ENCODE measurements around the gene FAM180A.
"Not testable (repeated sequence)": the region's sequence is repeated elsewhere in the genome, so short reads cannot be mapped to it uniquely, and the experiment has no call there.

Gene FAM180A

DNA sequence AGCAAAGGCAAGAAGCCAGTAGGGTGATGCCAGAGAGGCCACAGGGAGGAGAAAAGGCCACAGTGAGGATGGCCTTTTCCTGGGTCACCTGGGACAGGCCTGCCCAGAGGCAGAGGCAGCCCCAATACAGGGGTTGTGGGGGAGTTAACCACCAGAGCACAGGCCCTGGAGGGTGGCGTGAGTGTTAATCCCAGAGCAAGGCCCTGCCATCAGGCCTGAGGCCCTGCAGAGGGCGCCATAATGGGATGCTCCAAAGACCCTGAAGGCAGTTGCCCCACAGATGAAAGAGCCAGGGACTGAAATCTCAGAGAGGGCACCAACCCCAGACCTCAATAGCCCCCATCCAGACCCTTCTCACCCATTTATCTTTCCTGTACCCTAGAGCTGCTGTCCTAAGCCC, 44.5 kb downstream of the FAM180A start:
- in situ Hi-C loops (cut with MboI; ENCODE audit: low pct_unique_long_range_greater_than_20kb, low sequenced_read_pairs): no loop called here
- DNase-seq: no peak

DNA sequence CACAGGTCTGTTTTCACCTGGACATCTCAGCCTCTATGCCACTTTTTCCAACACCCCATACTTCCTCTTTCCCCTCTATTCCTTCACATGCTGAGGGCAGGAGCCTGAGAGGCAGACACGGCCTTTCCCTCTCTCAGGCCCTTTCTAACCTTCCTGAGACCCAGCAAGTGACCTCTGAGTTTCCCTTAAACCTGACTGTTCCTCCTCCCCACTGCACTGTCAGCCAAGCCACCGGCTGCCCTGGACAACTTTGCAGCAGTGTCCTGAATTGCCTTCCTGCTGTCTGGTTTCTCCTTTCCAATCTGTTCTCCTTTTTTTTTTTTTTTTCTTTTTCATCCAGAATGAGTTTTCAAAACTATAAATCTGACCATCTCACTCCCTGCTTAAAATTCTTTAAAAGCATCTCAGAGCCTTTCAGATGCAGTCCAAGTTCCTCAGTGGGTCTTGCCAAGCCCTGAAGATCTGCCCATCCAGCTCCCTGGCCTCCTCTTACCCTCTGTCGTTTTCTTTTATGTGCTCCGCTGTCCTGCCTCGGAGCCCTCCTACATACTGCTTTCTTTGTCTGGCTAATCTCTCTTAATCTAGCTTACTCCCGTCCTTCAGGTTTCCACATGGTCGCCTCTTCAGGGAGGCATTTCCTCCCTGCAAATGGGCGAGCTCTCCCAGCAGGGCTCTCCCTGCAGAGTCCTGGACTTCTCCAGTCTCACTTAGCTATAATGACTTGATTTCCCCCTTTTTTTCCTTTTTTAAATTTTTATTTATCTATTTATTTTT, 51.1 kb downstream of the FAM180A start:
- peak; percentile 40 for DNase-seq
- in situ Hi-C loops (cut with MboI; ENCODE audit: low pct_unique_long_range_greater_than_20kb, low sequenced_read_pairs): no loop called here

DNA sequence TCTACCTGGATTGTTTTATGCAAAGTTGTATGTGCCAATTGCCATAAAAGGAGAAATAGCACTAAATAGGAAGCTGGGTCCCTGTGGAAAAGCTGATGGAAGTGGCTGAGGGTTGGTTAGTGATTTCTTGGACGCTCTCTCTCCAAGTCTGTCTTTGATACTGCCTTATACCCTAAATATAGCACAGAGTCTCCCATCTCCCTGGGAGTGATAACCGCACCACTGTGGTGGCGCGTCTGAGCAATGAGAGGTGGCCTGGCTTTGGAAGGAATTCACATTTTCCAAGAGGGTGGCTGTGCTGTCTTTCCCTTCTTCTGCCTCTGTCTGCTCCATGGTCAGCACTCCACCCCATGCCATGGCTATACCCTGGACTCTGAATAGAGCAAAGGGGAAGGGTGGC, 55.1 kb downstream of the FAM180A start:
- in situ Hi-C loops (cut with MboI; ENCODE audit: low pct_unique_long_range_greater_than_20kb, low sequenced_read_pairs): no loop called here
- no peak for DNase-seq

DNA sequence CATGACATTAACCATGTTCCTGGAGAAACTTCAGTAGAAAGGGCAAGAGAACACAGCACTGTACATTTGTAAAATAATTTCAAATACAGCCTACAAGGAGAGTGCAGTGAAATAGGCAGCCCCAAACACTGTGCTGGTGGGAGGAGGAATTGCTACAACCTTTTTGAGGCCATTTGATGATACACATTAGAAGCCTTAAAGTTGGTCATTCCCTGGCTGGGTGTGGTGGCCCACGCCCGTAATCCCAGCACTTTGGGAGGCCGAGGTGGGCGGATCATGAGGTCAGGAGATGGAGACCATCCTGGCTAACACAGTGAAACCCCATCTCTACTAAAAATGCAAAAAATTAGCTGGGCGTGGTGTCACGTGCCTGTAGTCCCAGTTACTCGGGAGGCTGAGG, 56.0 kb downstream of the FAM180A start:
- DNase-seq; in situ Hi-C loops (cut with MboI; ENCODE audit: low pct_unique_long_range_greater_than_20kb, low sequenced_read_pairs): not testable (repeated sequence)

DNA sequence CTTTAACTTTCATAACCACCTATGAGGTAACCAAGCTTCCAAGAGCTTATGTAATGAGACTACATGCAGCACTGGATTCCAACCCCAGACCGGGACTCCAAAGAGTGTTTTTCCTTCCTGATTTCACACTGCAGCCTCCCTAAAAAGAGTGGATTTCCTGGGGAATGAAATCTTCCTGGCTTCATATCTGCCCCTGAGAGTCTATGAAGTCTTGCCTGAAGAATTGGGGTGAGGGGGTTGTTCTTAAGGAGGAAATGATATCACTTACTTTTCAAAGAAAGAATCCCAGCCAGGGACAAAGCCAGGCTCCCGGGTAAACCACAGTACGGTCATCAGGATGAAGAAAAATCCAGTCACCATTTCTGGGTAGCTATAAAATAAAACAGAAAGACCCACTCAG, 56.6 kb downstream of the FAM180A start:
- DNase-seq: no peak
- in situ Hi-C loops (cut with MboI; ENCODE audit: low pct_unique_long_range_greater_than_20kb, low sequenced_read_pairs): no loop called here

DNA sequence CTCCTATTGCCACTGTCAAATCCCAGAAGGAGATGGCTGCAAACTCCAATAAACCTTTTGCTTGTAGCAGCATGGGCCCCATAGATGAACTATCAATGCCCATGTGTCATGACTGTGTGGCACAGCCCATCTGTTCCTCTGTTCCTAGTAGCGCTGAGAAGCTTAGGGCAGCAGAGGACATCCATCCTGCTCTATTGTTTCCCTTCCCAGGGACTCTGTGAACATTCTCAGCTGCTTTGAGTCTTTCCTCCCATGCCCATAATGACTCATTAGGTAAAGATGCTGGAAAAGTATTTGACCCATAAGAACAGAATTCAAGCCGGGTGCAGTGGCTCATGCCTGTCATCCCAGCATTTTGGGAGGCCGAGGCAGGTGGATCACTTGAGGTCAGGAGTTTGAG, 58.0 kb downstream of the FAM180A start:
- in situ Hi-C loops (cut with MboI; ENCODE audit: low pct_unique_long_range_greater_than_20kb, low sequenced_read_pairs): no loop called here
- no peak for DNase-seq

DNA sequence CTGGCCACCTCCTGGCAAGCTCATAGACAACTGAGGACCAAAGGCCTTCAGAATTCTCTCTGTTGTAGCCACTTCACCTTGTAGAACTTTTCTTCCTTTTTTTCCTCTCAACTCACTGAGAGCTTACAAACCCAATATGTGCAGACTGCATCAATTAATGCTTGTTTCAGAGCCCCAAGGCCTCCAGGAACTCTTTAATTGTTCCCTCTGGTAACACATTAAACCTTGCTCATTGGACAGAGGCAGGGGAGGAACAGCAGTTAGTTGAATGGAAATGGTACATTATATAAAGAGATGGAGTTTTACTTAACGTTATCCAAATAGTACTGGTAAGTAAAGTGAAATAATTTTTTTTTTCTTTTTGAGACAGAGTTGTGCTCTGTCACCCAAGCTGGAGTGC, 61.1 kb downstream of the FAM180A start:
- DNase-seq: no peak
- in situ Hi-C loops (cut with MboI; ENCODE audit: low pct_unique_long_range_greater_than_20kb, low sequenced_read_pairs): no loop called here

DNA sequence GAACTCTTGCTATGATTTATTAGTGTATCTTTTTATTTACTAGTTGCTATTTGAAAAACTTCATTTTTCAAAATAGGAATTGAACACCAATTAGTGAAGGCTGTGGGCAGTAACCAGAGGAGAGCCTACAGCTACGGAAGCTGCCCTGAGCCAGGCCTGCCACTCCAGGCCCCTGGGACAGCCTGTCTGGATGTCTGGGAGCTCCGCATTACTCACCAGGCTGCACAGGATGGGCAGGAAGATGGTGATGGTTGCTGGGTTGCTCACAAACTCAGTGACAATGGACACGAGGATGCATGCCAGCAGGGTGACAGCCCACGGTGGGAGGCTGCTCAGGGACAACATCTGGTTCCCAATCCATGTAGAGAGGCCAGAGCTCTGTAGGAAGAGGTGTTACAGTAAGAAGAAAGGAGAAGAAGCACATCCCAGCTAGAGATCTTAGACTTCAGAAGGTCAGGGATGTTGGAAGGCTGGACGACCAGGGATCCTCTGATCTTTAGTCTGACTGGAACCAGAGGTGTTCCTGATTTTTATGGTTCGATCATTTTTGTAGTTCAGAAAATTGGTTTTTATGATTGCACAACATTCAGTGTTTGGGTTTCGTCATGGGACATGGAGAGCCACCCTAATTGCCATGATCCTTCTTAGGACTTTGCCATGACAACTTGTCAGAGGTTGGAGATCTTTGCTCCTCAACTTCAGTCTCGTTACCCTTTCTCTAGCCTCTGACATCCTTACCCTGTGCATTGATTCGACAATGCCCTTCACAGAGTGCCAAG, 63.1 kb downstream of the FAM180A start:
- no peak for DNase-seq

DNA sequence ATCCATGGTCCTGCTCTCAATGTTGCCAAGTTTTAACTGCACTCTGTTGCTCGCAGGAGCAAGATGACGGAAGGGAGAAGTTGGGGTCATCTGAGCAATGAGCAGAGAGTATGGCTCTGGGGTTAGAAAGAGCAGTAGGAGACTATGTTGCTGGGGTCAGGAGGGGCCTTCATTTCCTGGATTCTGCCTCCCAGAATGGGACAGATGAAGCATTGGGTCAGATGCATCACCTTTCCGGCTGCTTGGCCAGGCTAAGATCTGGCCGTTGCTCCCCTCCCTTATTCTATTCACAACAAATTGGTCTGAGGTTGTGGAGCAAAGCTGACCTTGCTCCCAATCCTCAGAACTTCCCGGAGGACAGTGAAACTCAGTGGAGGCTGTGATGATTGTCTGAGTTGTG, 63.9 kb downstream of the FAM180A start:
- DNase-seq: no peak
- in situ Hi-C loops (cut with MboI; ENCODE audit: low pct_unique_long_range_greater_than_20kb, low sequenced_read_pairs): no loop called here

More for the DNA sequence above, 63.1 kb downstream of the FAM180A start:
- in situ Hi-C loops (cut with MboI; ENCODE audit: low pct_unique_long_range_greater_than_20kb, low sequenced_read_pairs): no loop called here

DNA sequence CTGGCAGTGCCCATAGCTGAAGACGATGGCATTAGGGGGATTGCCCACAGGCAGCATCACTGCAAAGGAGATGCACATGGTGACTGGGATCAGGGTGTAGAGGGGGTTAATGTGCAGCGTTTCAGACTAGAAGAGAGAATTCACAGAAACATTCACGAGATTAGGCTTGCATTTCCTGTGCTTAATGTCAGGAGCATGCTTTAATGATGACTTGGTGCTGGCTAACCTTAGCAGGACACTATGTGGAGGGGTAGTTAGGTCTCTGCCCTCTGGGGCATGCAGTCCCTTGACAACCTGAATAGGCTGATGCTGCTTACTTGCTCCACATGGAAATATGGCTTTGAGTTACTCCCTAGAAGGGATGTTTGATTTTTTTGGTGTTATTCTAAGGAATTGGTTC, 64.5 kb downstream of the FAM180A start:
- in situ Hi-C loops (cut with MboI; ENCODE audit: low pct_unique_long_range_greater_than_20kb, low sequenced_read_pairs): no loop called here
- DNase-seq: no peak

DNA sequence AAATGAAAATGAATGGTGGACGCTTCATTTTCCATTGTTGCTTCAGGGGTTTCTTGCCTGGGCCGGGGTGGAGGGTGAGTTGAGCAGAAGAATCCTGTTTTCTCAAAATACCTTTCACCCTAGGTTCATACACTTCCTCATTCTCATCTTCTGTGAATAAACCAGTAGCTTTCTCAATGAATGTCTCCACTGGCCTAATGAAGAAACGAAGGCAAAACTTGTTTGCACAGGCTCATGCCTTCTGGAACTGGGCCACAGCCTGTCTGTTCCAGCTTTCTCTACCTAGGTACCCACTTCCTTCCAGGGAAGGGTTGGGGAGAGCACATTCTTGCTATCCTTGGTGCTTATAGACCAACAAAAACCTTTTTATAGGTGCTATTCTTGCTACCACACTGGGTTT, 65.0 kb downstream of the FAM180A start:
- DNase-seq: no peak
- in situ Hi-C loops (cut with MboI; ENCODE audit: low pct_unique_long_range_greater_than_20kb, low sequenced_read_pairs): no loop called here

DNA sequence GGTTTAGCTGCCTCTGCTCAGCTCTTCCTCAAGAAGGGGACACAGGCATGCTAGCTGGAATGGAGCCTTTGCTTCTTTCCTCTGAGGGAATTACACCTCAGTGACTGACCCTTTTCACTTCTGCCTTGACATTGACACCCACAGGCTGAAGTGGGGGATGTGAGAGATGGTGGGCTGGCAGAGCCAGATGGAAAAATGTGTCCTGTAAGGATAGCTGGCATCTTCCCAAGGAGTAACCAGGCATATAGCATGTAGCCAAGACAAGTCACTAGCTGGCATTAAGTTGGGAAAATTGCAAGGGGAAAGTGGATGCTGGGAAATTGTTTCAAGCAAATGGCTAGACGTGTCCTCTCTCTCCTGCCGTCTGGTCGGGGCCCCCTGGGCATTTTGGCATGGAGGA, 66.4 kb downstream of the FAM180A start:
- in situ Hi-C loops (cut with MboI; ENCODE audit: low pct_unique_long_range_greater_than_20kb, low sequenced_read_pairs): no loop called here
- DNase-seq: no peak

DNA sequence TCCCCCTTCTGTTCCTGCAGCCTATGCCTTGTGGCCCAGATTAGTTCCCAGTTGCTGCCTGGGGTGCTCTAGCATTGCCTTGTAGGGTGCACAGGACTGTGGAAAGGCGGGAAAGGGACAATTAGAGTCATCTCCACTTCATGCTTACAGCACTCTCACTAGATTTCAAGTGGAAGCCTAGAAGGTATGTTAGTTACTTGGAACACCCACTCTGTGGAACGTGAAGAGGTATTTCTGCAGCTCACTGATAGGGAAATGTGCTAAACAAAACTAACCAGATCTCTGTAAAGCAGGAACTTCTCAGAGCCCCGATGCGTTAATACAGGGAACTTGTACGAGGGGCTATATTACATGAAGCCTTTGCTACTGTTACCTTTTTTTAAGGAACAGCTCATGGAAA, 66.9 kb downstream of the FAM180A start:
- no peak for DNase-seq
- in situ Hi-C loops (cut with MboI; ENCODE audit: low pct_unique_long_range_greater_than_20kb, low sequenced_read_pairs): no loop called here
